SU-DHL-6 (cell line): Measurements from ENCODE around the gene CELF5.

Source experiments
- H2AFZ ChIP-seq: fragments of 200-600 bp; sonication (generic); 2 replicates; pipeline ENCODE4 v1.6.1; 2014; ENCODE audit warnings: low read depth, mild to moderate bottlenecking, moderate library complexity, mixed read lengths, antibody characterized with exemption, low read length; ENCODE audit not compliant: severe bottlenecking
- H3F3A ChIP-seq: fragments of 200-600 bp; shearing (Covaris generic); 2 replicates; pipeline ENCODE4 v1.6.0; 2016; ENCODE audit warnings: antibody characterized with exemption, mild to moderate bottlenecking; ENCODE audit not compliant: insufficient read depth
- H3K27ac ChIP-seq: fragments of 200-600 bp; sonication (generic); 2 replicates; pipeline ENCODE4 v1.5.1; 2016; ENCODE audit warnings: low read depth, mild to moderate bottlenecking, low read length, moderate library complexity, mixed read lengths
- H3K27me3 ChIP-seq: fragments of 200-600 bp; sonication (generic), shearing (Covaris generic); 2 replicates; pipeline ENCODE4 v1.6.0; 2014; ENCODE audit warnings: mild to moderate bottlenecking, low read length
- H3K36me3 ChIP-seq: fragments of 200-600 bp; sonication (generic); 2 replicates; pipeline ENCODE4 v1.6.1; 2014; ENCODE audit warnings: mild to moderate bottlenecking, low read length, mixed read lengths
- H3K4me2 ChIP-seq: fragments of 300-600, 200-600 bp; shearing (Covaris generic), sonication (generic); 2 replicates; pipeline ENCODE4 v1.6.0; 2014; ENCODE audit warnings: low read length, low read depth, mild to moderate bottlenecking; ENCODE audit not compliant: poor library complexity, severe bottlenecking
- H3K4me3 ChIP-seq: fragments of 200-600 bp; sonication (generic); 2 replicates; pipeline ENCODE4 v1.5.1; 2014; ENCODE audit warnings: antibody characterized with exemption, low read length, mild to moderate bottlenecking, mixed read lengths; ENCODE audit not compliant: insufficient read depth, poor library complexity, severe bottlenecking
- H3K79me2 ChIP-seq: fragments of 200-600 bp; sonication (generic); 2 replicates; pipeline ENCODE4 v1.6.1; 2014; ENCODE audit warnings: mild to moderate bottlenecking, low read length, moderate library complexity; ENCODE audit not compliant: insufficient read depth
- H3K9ac ChIP-seq: fragments of 200-600 bp; sonication (generic); 2 replicates; pipeline ENCODE4 v1.7.0; 2014; ENCODE audit warnings: mild to moderate bottlenecking, low read length
- H3K9me2 ChIP-seq: fragments of 200-600 bp; sonication (generic); replicated peaks from 2 replicates; pipeline ENCODE4 v1.6.1; 2014; ENCODE audit warnings: low read length; ENCODE audit not compliant: insufficient read depth
- H3K9me3 ChIP-seq: fragments of 200-600 bp; sonication (generic); 2 replicates; pipeline ENCODE4 v1.6.1; 2014; ENCODE audit warnings: low read length, mixed read lengths; ENCODE audit not compliant: insufficient read depth
- H4K20me1 ChIP-seq: fragments of 200-600 bp; sonication (generic); 2 replicates; pipeline ENCODE4 v1.6.1; 2014; ENCODE audit warnings: low read depth, mild to moderate bottlenecking, antibody characterized with exemption, low read length, moderate library complexity, mixed read lengths
- CTCF ChIP-seq: fragments of 200-600 bp; sonication (generic); IDR thresholded peaks from one replicate; pipeline ENCODE4 v1.5.1; 2017; ENCODE audit warnings: antibody characterized with exemption, mild to moderate bottlenecking, low read length, moderate library complexity; ENCODE audit not compliant: insufficient read depth, poor library complexity, severe bottlenecking
- EZH2phosphoT487 ChIP-seq: fragments of 200-600 bp; sonication (generic), shearing (Covaris generic); conservative IDR thresholded peaks from 2 replicates; pipeline ENCODE4 v1.6.1; 2018; ENCODE audit warnings: mild to moderate bottlenecking, antibody characterized with exemption, low read length, moderate library complexity, mixed read lengths

The CELF5 gene

GRCh38 chr19:3239367-3239766 lies 14.9 kb downstream of the CELF5 start:
- Histone ChIP-seq H3K9me3 (no peaks in the 10 kb centered on the region), H3K27me3 (no peaks in the 10 kb centered on the region), H3K27ac (no peak overlapping the region), H3K4me3 (no peak overlapping the region), H2AFZ (no peak overlapping the region), H3K79me2 (no peaks in the 10 kb centered on the region), H3K9ac (no peak overlapping the region), H3K4me2 (no peak overlapping the region), H3K36me3 (no peaks in the 10 kb centered on the region), H4K20me1 (no peaks in the 10 kb centered on the region), H3K9me2 (no peaks in the 10 kb centered on the region), H3F3A (no peaks in the 10 kb centered on the region)
- TF ChIP-seq EZH2phosphoT487 (no peak), CTCF (no peak)

GRCh38 chr19:3243819-3244700 lies 19.6 kb downstream of the CELF5 start:
- Histone ChIP-seq H3K27me3 (no peaks in the 10 kb centered on the region), H4K20me1 (no peaks in the 10 kb centered on the region), H3K4me2 (no peak overlapping the region), H3K9me2 (no peaks in the 10 kb centered on the region), H3K9ac (no peak overlapping the region), H3K9me3 (no peaks in the 10 kb centered on the region), H2AFZ (no peak overlapping the region), H3K4me3 (no peak overlapping the region), H3K79me2 (no peaks in the 10 kb centered on the region), H3K27ac (no peak overlapping the region), H3F3A (no peaks in the 10 kb centered on the region), H3K36me3 (no peaks in the 10 kb centered on the region)
- no peak for TF ChIP-seq CTCF
- no peak for TF ChIP-seq EZH2phosphoT487

DNA sequence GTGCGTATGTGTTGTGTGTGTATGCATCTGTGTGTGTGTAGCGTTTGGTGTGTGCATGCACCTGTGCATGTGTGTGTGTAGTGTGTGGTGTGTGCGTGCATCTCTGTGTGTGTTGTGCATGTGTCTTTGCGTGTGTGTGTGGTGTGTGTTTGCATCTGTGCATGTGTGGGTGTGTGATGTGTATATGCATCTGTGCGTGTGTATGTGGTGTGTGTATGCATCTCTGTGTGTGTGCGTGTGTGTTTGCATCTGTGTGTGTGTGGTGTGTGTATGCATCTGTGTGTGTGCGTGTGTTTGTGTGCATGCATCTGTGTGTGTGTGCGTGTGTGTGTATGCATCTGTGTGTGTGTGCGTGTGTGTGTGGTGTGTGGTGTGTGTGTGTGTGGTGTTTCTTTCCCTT lies 20.6 kb downstream of the CELF5 start:
- no peaks in the 10 kb centered on the region for H4K20me1 ChIP-seq
- H3K4me3 ChIP-seq, result no peak overlapping the region
- no peak overlapping the region for H2AFZ ChIP-seq
- H3K4me2 ChIP-seq, result no peak overlapping the region
- no peaks in the 10 kb centered on the region for H3K9me3 ChIP-seq
- no peaks in the 10 kb centered on the region for H3K9me2 ChIP-seq
- no peaks in the 10 kb centered on the region for H3F3A ChIP-seq
- no peaks in the 10 kb centered on the region for H3K79me2 ChIP-seq
- H3K36me3 ChIP-seq, result no peaks in the 10 kb centered on the region
- H3K27ac ChIP-seq, result no peak overlapping the region
- H3K9ac ChIP-seq, result no peak overlapping the region
- no peaks in the 10 kb centered on the region for H3K27me3 ChIP-seq
- no peak for TF ChIP-seq CTCF
